GM10847 (cell line): ENCODE data around the gene HARS2.
A peak's percentile ranks its signal among the peaks of the same experiment; 100 is the strongest.

Source experiments
- POLR2A ChIP-seq: IDR thresholded peaks from 2 replicates; pipeline ENCODE4 v1.6.1; 2011; ENCODE audit not compliant: insufficient read length; ENCODE audit errors: extremely low read depth

HARS2 gene

DNA sequence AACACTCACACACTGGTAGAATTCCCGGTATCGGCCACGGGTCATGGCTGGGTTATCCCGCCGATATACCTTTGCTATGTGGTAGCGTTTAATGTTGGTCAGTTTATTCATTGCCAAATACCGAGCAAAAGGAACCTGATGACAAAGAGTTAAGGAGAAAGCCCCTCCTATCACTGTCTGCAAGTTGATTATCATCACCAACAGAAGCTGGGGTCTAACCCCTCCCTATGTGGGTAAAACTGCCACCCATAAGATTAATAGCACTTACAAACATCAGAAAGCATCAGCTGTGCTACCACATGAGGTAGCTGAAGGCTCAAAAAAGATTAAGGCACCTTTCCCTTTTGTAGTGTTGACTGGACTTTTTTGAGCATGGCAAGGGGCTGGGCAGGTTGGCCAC lies 12.3 kb upstream of the HARS2 start:
- no peak for TF ChIP-seq POLR2A

DNA sequence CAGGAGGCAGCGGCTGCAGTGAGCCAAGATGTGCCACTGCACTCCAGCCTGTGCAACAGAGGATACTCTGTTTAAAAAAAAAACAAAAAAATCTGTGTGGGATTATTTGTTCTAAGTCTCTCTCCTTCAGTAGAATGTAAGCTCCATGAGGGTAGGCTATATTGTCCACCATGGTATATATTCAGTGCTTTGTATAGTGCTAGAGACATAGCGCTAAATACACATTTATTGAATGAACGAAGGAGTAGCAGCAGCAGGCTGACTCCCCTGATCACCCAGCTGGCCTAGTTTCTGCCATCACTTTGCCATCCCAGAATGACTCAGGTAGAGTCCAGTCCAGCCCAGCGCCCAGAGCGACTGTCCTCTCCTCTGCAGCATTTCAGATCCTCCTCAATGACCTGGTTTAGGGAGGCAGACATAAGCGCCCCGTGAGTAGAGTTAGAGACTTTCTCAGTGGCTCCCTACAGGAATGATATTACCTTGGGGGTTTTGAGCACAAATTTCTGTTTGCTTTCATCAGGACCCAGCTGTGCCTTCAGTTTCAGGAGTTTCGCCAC lies 801 bp upstream of the HARS2 start:
- no peak for TF ChIP-seq POLR2A

DNA sequence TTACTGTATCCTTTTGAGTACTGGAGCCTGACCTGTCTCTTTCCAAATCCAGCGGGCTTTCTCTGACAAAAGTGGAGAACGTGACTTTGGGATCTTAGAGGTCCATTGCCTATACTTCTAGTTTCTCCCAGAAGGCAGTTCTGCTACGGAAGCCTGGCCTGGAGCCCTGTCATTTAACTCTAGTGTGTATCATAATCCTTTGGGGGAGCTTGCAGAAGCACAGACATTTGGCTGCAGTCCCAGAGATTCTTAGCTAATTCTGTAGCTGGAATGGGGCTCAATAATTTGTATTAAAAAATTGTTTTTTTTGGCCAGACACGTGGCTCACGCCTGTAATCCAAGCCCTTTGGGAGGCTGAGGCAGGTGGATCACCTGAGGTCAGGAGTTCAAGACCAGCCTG lies 3.0 kb downstream of the HARS2 start:
- no peak for TF ChIP-seq POLR2A

DNA sequence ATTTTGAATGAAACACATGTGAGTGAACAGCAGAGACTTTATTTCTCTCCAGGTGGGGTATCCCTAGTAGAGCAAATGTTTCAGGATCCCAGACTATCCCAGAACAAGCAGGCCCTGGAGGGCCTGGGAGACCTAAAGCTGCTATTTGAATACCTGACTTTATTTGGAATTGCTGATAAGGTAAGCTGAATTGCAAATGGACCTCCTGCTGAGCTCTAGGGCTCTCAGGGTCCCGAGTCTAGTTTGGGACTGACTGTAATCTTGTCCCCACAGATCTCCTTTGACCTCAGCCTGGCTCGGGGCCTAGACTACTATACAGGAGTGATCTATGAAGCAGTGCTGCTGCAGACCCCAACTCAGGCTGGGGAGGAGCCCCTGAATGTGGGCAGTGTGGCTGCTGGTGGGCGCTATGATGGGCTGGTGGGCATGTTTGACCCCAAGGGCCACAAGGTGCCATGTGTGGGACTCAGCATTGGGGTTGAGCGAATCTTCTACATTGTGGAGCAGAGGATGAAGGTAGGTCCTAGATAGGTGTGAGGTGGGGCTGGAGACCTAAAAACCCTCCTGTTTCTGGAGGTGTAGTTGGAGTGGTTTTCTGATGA lies 5.7 kb downstream of the HARS2 start:
- no peak for TF ChIP-seq POLR2A

DNA sequence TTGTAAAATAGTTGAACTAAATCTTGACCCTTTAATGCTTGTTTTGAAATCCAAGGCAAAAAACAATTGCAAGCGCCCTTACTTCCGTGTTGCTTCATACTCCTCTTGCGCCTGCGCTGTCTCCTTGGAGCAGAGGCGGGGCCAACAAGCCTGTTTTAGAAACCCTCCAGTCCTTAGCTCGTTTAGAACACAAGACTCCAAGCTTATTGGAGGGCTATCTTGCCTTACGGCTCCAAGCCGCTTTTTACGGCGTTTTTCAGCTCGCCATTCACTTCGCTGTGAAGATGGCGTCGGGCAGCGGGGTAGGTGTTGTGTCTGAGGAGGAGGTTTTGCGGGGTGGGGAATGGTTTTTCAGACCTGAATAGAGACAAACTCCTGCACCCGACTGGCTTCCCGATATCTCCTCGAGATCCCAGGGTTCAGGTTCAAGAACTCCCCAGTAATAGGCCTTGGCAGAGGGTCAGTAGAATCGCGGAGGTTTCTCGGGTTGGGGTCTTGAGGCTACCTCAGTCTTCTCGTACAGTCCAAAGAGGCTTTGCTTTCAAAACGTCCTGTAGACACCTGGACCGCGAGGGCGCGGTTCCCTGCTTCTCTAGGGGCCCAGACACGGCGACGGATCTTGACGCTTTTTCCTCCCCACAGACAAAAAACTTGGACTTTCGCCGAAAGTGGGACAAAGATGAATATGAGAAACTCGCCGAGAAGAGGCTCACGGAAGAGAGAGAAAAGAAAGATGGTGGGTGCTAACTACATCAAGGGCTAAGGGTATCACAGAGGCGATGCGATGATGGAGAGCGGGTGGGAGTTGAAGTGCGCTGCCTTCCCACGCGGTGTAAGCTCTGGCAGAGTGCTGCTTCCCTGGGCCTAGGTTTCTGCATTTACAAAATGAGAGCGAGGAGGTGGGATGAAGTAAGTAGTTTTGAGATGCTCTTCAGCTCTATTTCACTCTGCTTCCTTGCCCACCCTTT lies 9.2 kb downstream of the HARS2 start, which contains the start of gene ZMAT2:
TSS of gene ZMAT2 (plus strand) at position 271 of the 968 bp plus-strand sequence. CDS start at position 285, 14 bp downstream.
- TF ChIP-seq POLR2A = peak; percentile 71

DNA sequence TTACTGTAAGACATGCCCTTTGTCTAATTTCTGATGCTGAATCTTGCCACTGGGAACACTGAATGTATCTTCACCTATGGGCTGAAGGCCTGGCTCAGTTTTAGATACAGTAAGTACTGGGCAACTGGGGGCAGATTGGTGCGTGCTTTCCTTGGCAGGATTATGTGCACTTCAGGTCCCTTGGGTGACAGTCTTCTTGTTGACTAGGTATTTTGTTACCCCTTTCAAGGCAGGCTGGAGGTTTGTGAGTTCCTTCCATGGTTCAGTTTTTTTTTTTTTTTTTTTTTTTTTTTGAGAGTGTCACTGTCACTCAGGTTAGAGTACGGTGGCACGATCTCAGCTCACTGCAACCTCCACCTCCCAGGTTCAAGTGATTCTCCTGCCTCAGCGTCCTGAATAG lies 16.6 kb downstream of the HARS2 start:
- no peak for TF ChIP-seq POLR2A

DNA sequence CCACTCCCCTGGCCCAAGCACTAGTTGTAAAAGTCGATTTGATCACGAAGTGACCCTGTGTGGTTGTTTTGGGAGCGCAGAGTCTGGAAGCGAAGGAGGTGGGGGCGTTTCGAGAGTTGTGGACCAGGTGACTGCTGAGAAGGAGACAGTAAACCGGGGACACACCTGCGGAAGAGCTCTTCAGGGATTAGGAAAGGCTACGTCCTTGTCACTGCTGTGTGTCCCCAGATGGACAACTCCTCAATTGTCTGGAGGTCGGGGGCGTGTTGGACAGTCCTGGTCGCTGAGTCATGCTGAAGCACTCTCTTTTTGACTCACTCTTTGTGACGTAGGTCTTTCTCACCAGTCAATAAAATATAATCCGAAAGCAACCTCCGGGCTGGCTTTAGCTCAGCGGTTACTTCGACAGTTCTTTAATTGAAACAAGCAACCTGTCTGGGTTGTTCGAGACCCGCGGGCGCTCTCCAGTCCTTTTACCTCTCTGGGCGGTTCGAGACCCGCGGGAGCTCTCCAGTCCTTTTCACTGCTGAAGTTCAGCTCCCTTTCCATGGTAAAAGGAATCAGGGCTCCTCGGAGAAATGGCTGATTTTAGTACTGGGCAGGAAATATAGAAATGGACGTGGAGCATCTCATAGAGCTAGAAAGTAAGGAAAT lies 19.8 kb downstream of the HARS2 start:
- TF ChIP-seq POLR2A = no peak

DNA sequence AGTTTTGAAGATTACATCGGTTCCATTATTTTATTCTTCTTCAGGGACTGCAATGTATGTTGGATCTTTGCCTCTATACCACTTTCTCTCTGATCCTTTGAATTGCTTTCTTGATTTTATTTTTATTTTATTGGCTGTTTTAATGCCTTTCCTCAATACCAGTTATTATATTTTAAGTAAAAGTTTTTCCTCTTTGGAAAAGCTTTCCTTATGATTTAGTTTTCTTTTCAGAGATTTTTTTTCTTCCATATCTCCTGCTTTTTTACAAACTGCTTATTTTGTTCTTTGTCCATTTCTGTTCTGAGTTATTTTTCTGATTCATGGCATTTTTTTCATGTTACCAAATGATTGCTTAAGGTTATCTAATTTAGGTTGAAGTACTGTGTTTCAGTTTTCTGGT lies 20.5 kb downstream of the HARS2 start:
- no peak for TF ChIP-seq POLR2A

DNA sequence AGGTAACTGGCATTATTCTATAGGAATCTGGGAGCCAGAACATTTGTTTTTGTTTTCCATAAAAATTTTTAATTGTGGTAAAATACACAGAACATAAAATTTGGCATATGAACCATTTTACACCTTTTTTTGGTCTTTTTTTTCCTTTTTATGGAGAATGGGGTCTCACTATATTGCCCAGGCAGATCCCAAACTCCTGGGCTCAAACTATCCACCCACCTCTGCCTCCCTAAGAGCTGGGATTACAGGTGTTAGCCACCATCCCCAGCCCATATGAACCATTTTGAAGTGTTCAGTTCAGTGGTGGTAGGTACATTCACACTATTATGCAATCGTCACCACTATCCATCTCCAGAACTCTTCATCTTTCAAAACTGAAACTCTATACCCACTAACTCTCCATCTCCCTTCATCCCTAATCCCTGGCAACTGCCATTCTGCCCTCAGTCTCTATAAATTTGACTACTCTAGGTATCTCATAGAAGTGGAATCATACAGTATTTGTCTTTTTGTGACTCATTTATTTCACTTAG lies 22.4 kb downstream of the HARS2 start:
- no peak for TF ChIP-seq POLR2A

DNA sequence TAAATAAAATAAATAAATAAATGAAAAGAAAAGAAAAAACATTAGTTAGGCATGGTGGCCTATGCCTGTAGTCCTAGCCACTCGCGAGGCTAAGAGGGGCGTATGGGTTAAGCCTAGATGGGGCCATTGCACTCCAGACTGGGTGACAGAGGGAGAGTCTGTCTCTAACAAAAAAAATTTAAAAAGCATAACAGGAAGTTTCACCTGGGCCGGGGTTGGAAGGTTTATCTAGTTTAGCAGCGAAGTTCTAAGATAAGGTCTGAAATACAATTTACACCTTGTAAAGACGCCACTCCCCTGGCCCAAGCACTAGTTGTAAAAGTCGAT lies 27.0 kb downstream of the HARS2 start:
- no peak for TF ChIP-seq POLR2A

DNA sequence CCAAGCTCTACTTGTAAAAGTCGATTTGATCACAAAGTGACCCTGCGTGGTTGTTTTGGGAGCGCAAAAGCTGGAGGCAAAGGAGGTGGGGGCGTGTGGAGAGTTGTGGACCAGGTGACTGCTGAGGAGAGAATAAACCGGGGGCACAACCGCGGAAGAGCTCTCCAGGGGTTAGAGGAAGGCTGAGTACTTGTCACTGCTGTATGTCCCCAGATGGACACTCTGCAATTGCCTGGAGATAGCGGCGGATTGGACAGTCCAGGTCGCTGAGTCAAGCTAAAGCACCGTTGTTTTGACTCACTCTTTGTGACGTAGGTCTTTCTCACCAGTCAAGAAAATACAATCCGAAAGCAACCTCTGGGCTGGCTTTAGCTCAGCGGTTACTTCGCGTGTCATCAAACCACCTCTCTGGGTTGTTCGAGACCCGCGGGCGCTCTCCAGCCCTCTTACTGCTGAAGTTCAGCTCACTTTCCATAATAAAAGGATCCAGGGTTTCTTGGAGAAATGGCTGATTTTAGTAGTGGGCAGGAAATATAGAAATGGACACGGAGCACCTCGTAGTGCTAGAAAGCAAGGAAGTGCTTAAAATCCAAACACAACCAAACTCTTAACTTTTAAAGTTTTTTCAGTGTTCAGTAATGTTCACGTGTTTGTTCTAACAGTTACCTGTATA lies 34.7 kb downstream of the HARS2 start:
- no peak for TF ChIP-seq POLR2A

DNA sequence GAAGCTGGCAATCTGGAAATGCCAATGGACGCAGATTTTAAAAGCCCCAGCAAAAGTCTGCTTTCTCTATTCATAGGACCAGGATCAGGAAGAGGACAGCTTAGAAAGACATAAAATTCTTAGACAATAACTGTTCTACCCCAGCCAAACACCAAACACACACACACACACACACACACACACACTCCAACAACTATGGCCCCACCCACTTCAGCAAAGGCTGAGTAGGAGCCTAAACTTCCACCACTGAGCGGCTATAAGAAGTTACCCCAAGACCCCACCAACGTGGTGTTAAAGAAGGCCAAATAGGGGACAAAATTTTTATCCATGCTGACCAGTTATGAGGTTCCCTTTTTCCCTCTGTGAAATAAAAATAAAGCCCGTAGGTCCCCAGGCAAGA lies 41.8 kb downstream of the HARS2 start:
- TF ChIP-seq POLR2A = no peak

DNA sequence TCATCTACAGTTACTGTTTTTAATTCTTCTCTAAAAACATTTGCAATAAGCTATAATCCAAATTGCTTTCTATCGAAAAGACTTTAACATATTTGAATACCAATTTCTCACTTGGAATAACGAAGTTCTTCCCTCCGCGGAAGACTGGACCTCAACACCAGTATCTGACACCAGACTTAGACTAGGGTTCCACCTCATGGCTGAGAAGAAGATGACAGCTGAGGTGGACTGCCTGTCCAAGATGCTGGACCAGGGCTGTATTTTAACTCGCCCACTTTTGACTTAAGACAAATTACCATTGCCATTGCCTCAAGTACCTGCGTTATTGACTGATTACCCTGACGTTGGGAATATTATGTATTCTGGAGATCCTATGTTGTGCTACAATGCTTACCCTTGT lies 43.1 kb downstream of the HARS2 start:
- no peak for TF ChIP-seq POLR2A

DNA sequence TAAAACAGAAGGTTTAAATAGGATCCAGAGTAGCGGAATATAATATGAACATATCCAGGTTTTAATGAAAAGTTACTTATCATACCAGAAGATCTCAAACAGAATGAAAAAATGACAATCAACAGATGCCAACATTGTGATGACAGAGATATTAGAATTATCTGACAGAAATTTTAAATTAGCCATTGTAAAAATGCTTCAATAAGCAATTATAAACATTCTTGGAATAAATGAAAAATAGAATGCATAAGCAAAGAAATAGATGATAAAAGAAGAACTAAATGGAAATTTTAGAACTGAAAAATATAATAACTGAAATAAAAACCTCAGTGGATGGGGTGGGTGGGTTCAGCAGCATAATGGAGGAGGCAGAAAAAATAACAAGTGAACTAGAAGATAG lies 46.2 kb downstream of the HARS2 start:
- TF ChIP-seq POLR2A = no peak

DNA sequence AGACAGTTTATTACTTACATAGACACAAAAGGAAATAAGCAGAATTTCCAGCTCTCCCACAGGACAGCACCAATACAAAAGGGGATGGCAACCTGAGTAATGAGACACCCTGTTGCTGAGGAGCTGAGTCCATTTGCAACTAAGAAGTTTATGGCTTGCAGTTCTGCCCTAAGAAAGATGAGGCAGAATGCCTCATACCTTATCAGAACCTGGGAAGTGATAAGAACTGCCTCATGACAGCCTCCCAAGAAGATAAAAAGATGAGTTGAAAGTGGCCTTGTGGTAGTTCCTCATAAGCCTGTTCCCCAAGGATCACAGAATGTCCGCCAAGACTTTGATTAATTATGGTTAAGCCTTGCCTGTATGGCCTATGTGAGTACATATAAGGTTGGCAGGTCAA lies 50.7 kb downstream of the HARS2 start:
- TF ChIP-seq POLR2A = no peak
